Umbilical cord (tissue), 2 donors: ENCODE measurements around the gene PABPN1L. TPM values are rescaled to one million over a fixed set of nuclear protein-coding genes. Genes with fewer than 3 reads are reported as not detected.

Experiments
- DNase-seq: peaks from one replicate; pipeline ENCODE4 v3.0.0-alpha.2; 2015; ENCODE audit warnings: low spot score
- total RNA-seq: library from RNA; depleted of rRNA; stranded (reverse); fragments of >200 nt; gene quantifications from one replicate; pipeline ENCODE4 v1.2.3, GENCODE V29; 2014; ENCODE audit warnings: low replicate concordance; ENCODE audit not compliant: insufficient read depth

The PABPN1L gene
- 1.7 TPM for total RNA-seq

DNA sequence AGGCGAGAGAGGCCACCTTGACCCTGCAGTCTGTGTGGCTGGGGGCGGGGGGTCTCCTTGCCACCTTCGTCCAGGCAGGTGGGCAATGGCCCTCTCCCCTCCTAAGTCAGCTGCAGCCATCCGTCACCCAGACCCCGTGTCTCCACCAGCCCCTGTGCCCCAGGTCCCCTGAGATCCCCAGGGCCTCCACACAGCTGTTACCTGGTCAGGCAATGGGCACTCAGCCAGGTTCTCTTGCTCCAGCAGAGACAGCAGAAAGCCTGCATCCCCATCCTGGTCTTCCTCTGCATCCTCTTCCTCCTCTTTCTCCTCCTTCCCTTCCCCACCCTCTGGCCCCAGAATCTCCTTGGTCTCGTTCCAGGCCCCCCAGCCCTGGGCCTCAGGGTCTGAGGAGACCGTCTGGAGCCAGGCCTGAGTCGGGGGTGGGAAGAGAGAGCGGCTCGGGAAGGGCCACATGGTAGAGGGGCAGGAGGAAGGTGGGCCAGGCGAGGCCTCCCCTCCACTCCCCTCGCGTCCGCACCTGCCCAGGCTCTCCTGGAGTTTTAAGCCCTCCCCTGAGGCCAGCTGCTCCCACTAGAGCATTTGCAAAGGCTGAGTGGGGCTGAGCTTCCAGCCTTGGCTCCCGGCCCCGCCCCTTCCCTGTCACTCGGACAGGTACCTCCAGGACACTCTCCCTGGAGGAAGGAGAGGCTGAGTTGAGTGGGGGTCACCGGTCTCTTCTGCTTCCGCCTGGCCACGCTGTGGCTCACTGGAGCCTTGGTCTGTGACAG lies at the start of gene PABPN1L:
Gene PABPN1L (minus strand): TSS at position 510 of the 770 bp plus-strand sequence. CDS start 54 bp downstream, at position 456.
- no peak for DNase-seq

GRCh38 chr16:88915639-88916327 lies 49.3 kb upstream of the PABPN1L start:
- no peak for DNase-seq

DNA sequence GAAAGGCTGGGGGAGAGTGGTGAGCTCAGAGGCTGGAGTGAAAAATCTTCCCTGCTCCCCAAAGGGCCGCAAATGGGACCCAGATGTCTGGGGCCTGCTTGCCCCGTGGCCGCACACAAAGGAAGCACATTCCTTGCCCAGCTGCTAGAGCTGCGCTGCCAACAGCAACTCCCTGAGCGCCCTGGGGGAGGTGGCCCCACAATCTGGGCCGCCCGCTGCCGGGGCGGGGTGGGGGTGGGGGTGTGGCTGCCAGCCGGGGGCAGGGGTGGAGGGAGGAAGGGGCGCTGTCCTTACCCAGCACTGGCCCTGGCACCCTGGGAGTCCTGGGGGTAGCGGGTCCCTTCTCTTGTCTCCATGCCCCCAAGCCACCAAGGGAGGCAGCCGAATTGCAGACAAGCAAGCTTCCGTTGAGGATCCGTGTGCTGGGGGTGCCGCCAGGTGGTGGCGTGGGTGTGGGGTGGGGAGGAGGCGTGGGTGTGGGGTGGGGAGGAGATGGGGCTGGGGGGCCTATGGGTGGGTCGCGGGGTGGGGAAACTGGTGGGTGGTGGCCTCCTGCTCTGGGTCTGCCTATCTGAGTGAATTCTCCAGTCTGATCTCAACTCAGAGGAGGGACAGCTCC lies 48.4 kb upstream of the PABPN1L start:
- no peak for DNase-seq

DNA sequence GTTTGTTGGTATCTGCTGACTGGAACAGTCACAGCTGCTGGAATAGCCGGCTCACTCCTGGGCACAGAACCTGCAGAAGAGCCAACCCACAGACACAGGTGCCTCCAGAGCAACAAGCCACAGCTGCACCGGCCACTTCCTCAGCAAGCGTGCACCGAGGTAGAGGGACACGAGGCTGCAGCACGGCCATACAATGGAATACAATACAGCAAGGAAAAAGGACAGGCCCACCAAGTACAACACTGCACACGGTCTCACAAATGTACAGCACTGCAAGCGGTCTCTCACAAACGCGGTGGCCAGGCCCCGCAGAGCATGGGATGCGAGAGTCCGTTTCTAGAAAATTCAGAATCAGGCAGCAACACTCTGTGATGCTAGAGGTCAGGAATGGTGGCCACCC lies 47.4 kb upstream of the PABPN1L start:
- DNase-seq: no peak

- DNase-seq: no peak
Measured at GRCh38 chr16:88913001-88913612, 46.6 kb upstream of the PABPN1L start.

DNA sequence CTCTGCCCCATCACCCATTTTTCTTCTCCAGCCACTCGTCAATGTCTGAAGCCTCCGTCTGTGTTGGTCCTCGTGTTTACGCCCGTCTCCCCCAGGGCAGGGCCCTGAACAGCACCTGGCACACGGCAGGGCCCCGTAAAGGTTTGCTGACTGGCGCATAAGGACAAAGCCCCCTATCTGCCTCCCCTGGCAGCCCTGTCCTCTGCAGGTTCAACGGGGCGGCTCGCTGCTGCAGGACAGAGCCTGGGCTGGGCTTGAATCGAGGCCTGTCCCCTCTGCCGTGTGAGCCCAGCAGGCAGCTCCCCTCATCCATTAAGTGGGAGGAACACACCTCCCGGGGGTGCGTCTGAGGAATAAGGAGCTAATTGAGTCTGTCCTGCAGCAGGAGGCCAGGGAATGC lies 46.1 kb upstream of the PABPN1L start:
- DNase-seq: no peak

DNA sequence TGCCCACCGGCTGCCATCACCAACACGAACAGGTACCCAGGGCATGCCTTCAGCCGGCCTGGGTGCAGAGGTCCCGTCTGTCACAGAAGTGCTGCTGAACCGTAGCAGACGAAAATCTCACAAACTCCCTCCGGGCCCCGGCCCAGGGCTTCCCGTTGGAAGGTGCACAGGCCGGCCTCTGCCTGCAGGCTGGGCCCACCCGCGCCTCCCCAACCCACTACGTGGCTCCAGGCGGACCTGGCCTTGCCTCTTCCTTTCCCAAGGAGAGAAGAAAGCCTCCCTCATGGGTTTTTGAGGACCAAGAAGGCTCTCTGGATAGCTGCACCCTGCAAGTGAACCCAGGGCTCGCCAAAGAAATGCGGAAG lies 45.5 kb upstream of the PABPN1L start:
- DNase-seq: no peak

- no peak for DNase-seq
Measured at GRCh38 chr16:88911136-88911945, 44.9 kb upstream of the PABPN1L start.

GRCh38 chr16:88910284-88911135 lies 44.0 kb upstream of the PABPN1L start:
- DNase-seq: no peak

- no peak for DNase-seq
Measured at GRCh38 chr16:88909431-88910210, 43.2 kb upstream of the PABPN1L start.

DNA sequence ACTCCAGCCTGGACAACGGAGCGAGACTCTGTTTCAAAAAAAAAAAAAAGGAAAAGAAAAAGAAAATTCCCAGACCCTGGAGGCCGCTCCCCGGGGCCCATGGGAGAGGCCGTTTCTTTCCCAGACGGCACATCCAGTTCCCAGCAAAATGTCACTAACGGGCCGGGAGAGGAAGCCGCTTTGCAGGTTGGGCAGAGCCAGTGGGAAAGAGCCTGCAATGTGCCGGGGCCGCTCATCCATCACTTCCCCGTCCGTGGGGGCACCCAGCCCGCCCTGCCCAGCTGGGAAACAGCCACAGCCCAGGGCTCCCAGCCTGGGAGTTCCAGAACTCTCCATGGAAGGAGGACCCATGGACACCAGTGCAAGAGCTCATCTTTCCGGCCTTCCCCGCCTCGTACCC lies 41.8 kb upstream of the PABPN1L start:
- DNase-seq: no peak

DNA sequence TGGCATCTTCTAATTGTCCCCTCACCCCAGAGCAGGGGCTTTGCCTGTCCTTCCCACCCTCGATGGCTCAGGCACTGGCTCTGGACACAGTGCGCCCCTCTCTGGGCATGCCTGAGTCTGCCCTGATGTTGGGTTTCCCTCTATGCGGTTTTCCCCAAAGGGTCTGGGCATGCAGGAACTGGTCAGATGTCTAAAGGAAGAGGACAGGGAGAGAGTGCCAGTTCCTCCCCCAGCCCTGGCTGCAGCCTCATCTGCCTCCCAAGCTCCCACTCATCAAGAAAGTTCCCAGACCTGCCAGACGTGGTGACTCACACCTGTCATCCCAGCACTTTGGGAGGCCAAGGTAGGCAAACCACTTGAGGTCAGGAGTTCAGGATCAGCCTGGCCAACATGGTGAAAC lies 41.3 kb upstream of the PABPN1L start:
- DNase-seq: peak; percentile 8

DNA sequence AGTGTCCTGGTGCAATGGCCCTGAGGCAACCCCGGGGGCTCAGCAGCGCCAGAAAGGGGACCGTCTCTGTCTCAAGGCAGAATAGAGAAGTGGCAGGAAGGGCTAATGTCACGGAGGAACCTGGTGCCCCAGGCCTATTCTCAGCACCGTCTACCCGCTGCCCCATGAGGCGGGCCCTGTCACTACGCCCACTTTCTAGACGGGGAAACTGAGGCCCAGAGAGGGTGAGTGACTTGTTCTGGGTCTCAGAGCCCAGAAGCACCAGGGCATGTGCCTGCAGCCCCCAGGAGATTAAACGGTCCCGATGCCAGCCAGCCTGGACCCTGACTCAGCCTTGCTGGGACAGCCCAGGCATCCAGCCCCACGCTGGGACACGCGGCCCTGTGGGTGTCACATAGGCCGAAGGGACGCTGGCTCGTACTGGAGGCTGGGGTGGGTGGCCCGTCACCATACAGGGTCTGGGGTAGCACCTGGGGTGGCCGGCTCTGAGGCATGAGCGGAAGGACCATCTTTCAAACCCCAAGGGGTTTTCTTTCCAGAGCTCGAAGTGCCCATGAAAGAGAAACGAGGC lies 40.2 kb upstream of the PABPN1L start:
- no peak for DNase-seq

GRCh38 chr16:88906020-88906419 lies 39.6 kb upstream of the PABPN1L start:
- no peak for DNase-seq

DNA sequence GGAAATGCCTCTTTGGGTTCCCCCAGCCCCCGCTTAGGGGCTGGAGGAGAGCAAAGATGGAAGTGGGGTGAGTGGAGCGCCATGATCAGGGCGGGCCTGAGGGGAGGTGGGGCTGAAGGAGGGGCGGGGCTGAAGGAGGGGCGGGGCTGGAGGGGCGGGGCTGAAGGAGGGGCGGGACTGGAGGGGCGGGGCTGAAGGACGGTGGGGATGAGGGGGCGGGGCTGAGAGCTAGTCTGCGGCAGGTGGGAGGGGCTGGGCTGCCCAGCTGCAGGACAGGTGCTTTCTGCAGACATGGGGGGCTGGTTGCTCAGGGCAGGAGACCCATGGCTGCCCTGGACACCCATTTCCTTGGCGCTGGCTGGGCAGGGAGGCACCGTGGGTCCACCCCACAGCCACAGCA lies 39.1 kb upstream of the PABPN1L start:
- no peak for DNase-seq

- no peak for DNase-seq
Measured at GRCh38 chr16:88904676-88905365, 38.4 kb upstream of the PABPN1L start.

GRCh38 chr16:88903267-88903666 lies 36.8 kb upstream of the PABPN1L start:
- no peak for DNase-seq

DNA sequence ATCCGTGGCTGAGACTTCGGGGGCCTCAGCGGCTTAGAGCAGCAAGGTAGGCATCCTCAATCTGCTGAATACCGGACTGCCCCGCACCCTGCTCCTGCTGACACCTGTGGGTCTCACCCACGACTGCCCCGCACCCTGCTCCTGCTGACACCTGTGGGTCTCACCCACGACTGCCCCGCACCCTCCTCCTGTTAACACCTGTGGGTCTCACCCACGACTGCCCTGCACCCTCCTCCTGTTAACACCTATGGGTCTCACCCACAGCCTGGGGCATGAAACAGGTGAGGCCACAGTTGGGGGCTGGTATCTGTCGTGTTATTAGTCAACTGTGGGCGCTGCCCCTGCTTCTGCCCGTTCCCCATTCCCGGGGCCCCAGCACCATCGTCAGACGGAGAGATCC lies 36.3 kb upstream of the PABPN1L start:
- DNase-seq: no peak
